ENCODE measurements around the gene DRGX.

Gene DRGX

DNA sequence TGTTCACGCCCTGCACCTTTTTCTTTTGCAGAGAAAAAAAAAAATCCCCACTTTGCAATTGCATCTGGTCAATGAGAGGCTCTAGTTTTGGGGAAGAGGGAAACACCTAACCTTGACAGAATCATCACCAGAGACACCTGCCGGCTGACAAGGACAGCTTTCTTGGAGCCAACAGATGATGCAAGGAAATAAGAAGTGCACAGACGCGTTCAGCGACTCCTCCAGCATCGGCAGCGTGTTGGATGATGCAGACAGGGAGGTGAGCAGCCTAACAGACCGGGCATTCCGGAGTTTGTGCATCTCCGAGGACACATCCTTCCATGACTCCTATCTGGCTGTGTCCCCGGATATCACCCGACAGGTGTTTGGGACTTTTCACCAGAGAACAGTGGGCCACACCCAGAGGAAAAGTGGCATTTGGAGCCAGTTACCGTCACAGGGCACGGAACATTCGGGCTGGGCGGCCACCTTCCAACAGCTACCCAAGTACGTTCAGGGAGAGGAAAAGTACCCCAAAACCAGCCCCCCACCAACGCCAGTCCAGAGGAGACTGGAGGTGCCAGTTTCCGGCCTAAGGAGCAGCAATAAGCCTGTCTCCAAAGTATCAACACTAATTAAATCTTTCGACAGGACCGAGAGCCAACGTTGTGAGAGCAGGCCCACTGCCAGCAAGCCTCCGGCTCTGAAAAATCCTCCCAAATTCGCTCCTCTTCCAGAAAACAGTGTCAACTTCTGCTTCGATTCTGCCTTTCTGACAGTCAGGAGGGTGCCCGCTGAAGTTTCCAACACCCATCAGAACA is 73.3 kb downstream of the DRGX start:
- TF ChIP-seq, protein P1, sequence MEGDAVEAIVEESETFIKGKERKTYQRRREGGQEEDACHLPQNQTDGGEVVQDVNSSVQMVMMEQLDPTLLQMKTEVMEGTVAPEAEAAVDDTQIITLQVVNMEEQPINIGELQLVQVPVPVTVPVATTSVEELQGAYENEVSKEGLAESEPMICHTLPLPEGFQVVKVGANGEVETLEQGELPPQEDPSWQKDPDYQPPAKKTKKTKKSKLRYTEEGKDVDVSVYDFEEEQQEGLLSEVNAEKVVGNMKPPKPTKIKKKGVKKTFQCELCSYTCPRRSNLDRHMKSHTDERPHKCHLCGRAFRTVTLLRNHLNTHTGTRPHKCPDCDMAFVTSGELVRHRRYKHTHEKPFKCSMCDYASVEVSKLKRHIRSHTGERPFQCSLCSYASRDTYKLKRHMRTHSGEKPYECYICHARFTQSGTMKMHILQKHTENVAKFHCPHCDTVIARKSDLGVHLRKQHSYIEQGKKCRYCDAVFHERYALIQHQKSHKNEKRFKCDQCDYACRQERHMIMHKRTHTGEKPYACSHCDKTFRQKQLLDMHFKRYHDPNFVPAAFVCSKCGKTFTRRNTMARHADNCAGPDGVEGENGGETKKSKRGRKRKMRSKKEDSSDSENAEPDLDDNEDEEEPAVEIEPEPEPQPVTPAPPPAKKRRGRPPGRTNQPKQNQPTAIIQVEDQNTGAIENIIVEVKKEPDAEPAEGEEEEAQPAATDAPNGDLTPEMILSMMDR (IDR thresholded peaks at IDR 0.05; ENCODE audit: control extremely low read depth, extremely low read depth, low read depth, missing control alignments) = no peak
- DNase-seq (ENCODE audit: extremely low spot score) = no peak
- CTCF ChIA-PET = no interaction called here
- POLR2A ChIA-PET = no interaction called here

DNA sequence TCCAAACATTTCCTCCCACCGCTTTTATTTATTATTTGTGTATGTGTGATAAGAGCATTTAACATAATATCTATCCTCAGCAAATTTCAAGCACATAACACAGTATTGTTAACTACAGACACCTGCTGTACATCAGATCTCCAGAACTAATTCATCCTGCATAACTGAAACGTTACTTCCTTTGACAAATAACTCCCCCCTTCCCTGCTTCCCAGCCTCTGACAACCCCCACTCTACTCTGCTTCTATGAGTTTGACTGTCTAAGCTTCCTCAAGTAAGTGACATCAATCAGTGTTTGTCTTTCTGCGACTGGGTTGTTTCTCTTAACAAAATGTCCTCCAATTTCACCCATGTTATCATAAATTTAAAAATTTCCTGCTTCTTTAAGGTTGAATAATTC is 74.9 kb downstream of the DRGX start:
- POLR2A ChIA-PET = no interaction called here
- TF ChIP-seq, protein P1 (IDR thresholded peaks at IDR 0.05; ENCODE audit: control extremely low read depth, extremely low read depth, low read depth, missing control alignments) = no peak

DNA sequence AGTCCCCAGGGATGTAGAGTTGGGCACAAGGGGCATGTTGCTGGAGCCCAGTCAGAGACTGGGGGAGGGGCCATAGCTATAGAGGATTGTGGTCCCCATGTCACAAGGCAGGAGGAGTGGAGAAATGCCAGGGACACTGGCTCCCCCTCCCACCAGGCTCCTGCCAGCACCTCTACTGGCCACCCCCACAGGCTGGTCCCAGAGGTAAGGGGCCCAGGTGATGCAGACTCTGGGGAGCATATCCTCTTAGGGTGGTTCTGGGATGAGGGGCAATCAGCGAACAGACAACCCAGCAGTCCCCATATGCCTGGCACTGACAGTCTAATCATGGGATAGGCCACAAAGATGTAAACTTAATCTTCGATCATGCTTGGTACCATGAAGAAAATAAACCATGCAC is 75.7 kb downstream of the DRGX start:
- TF ChIP-seq, protein P1 (IDR thresholded peaks at IDR 0.05; ENCODE audit: control extremely low read depth, extremely low read depth, low read depth, missing control alignments) = no peak
- no peak for DNase-seq (ENCODE audit: extremely low spot score)
- CTCF ChIA-PET = interaction anchor here (1.0 to 1.2 kb wide), 2 partner anchors 18 to 24 kb away, joined by 3 to 4 read pairs; no protein-coding TSS in a partner anchor
- POLR2A ChIA-PET = no interaction called here

More for the DNA sequence above, 74.9 kb downstream of the DRGX start:
- DNase-seq (ENCODE audit: extremely low spot score) = no peak
- CTCF ChIA-PET = no interaction called here

DNA sequence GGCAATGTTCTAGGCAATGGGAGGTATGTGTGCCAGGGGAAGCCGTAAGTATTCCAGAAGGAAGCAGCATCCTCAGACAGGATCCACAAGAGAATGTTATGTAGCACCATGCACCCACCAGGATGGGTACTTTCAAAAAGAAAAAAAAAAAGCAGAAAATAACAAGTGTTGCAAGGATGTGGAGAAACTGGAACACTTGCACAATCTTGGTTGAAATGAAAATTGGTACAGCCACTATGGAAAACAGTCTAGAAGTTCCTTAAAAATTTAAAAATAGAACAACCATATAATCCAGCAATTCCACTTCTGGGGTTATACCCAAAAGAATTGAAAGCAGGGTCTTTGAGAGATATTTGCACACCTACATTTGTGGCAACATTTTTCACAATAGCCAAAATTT is 76.7 kb downstream of the DRGX start:
- DNase-seq (ENCODE audit: extremely low spot score) = no peak
- TF ChIP-seq, protein P1 (IDR thresholded peaks at IDR 0.05; ENCODE audit: control extremely low read depth, extremely low read depth, low read depth, missing control alignments) = no peak
- CTCF ChIA-PET = interaction anchor here (1.2 kb wide), 1 partner anchor 23 kb away, joined by 4 read pairs; no protein-coding TSS in a partner anchor
- POLR2A ChIA-PET = no interaction called here

DNA sequence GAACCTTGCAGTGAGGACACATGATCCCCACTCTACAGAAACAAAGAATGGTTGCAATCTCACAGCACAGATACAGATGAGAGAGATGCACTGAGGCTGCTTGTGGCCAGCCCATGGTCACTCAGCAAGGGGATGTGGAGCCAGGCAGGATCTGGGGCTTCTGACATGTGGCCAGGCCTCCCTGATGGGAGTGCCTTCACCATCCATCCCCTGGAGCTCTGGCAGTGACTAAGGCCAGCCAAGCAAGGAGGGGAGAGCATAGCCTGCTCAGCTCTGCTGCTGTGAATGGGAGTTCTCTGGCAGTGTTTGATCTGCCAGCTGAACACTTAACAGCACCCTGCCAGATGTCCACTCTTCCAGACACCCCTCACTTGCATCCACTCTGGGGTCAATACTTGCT is 77.1 kb downstream of the DRGX start:
- CTCF ChIA-PET = no interaction called here
- TF ChIP-seq, protein P1 (IDR thresholded peaks at IDR 0.05; ENCODE audit: control extremely low read depth, extremely low read depth, low read depth, missing control alignments) = no peak
- POLR2A ChIA-PET = no interaction called here
- no peak for DNase-seq (ENCODE audit: extremely low spot score)

DNA sequence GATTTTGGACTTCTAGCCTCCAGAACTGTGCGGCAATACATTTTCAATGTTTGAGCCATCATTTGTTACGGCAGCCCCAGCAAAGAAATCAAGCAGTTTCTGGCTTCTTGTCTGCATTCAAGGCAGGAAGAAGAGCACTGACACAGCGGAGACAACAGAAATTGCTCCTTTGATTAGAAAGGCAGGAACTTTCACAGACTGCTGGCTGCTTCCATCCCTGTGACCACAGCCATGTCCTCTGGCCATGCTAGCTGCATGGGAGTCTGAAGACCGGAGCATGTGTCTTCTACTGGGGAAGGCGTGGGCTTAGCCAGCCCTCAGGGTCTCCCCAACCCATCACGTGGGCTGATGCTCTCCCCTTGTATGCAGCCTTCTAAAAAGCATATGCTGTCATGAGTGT is 77.9 kb downstream of the DRGX start:
- TF ChIP-seq, protein P1 (IDR thresholded peaks at IDR 0.05; ENCODE audit: control extremely low read depth, extremely low read depth, low read depth, missing control alignments) = no peak
- DNase-seq (ENCODE audit: extremely low spot score) = no peak
- CTCF ChIA-PET = no interaction called here
- POLR2A ChIA-PET = no interaction called here

All from GM10248 (cell line).